Measurements from ENCODE around the gene FNDC11. TPM values are rescaled to one million over a fixed set of nuclear protein-coding genes. Genes with fewer than 3 reads are reported as not detected.
A peak's percentile ranks its signal among the peaks of the same experiment; 100 is the strongest.

The FNDC11 gene
- total and polyA plus RNA-seq, 8 donors = 0.06 to 0.35 (median 0.17) TPM; not detected in 2

DNA sequence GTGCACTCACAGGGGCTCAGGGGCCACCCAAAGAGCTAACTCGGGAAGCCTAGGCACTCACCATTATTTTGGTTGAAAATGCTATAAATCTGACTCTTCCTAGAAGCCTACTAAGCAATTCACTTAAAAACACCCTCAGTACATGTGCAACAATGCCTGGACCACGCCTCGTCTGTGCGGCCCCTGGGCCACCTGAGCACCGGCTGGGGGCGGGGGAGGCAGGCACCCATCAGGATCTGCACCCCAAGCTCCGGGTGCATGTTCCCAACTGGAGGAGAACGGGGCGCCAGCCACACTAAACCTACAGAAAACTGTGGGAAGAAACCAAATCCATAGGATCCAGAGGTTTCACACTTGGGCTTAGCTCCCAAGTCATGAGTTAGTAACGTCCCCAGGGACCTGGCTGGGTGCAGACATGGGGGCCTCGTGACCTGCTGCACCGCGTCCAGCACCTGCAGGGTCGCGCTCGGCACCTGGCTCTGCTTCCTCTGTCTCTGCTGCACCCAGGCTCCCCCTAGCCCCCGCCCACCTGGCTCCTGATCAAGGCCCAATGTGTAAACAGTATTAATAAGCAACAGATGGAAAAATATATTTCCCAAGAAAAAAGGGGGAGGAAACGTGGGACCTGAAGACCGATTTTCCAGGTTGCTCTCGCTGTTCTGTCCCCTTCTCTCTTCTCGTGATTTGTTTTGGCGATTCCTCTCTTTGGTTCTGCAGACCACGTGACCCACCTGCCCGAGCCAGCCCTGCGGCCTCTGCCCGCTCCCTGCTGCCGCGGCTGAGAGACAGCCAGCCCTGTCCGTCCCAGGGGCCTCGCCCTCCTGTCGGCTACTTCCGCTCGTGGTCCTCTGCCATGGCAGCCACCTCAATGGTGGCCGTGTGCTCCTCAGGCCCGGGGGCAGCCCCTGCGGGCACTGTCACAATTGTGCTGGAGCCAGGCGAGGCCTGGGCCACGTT lies 35.6 kb downstream of the FNDC11 start:
- Histone ChIP-seq H3K9me3 (no peaks in the 10 kb centered on the region), H3K27me3 (no peaks in the 10 kb centered on the region), H3K36me3 (peaks cover 0 to 18% (median 3%) of the 10 kb centered on the region in 3 donors), H3K4me3 (no peak overlapping the region), H3K27ac (peak overlapping the region in 1 of 4 donors; percentile 67), H3K4me1 (no peaks in the 10 kb centered on the region)
- FAIRE-seq (no peak), DNase-seq (peak in 4 of 6 donors; percentile 60 to 78 (median 68)), ATAC-seq (peak; percentile 65 to 90 (median 74))
- TF ChIP-seq, protein P1, sequence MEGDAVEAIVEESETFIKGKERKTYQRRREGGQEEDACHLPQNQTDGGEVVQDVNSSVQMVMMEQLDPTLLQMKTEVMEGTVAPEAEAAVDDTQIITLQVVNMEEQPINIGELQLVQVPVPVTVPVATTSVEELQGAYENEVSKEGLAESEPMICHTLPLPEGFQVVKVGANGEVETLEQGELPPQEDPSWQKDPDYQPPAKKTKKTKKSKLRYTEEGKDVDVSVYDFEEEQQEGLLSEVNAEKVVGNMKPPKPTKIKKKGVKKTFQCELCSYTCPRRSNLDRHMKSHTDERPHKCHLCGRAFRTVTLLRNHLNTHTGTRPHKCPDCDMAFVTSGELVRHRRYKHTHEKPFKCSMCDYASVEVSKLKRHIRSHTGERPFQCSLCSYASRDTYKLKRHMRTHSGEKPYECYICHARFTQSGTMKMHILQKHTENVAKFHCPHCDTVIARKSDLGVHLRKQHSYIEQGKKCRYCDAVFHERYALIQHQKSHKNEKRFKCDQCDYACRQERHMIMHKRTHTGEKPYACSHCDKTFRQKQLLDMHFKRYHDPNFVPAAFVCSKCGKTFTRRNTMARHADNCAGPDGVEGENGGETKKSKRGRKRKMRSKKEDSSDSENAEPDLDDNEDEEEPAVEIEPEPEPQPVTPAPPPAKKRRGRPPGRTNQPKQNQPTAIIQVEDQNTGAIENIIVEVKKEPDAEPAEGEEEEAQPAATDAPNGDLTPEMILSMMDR (IDR thresholded peaks at IDR 0.05) = no peak
- intact Hi-C loops (cut with DNase I) = no loop called here
- 86 to 89% methylated on average over 38 of the region's 38 CpGs for WGBS, 2 donors

DNA sequence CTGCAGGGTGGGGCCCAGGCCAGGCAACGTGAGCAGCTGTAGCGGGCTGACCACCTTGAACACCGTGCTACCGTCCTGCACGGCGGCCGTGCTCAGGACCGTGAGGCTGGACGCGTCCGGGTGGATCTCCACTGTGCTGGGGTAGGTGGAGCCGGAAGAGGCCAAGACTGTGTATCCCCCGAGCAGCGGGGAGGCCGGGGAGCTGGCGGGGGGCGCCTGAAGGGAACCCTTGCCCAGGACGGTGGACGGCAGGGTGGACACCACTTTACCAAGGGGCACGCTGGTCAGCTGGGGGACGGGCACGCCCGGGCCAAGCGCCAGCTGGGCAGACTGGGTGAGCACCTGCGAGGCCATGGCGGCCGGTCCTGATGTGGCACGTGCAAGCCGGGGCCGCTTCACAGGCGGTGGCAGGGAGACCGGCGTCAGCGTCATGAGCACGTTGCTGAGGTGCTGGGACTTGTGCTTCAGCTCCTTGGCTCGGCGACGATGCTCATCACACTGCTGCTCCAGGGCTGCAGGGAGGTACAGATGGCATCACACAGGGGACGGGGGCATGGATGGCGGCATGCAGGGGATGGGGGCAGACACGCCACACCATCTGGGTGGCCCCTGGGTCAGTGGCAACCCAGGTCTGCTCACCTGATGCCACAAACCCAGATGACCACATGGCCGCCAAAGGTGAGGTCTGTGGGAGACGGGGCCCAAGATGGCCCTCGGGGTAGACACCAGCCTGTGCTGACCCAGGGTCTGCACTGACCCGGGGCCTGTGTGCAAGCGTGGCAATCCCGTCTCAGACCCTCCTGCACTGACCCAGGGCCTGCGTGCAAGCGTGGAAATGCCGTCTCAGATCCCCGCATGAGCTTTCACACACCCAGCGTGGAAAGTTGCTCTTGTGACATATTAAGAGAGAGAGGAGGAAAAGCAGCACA lies 36.5 kb downstream of the FNDC11 start:
- no peaks in the 10 kb centered on the region for H3K4me1 ChIP-seq
- peak in 1 of 4 donors; percentile 13 for ATAC-seq
- H3K27ac ChIP-seq = peak overlapping the region in 1 of 4 donors; percentile 67
- 92 to 93% methylated on average over 51 to 52 of the region's 52 CpGs for WGBS, 2 donors
- H3K9me3 ChIP-seq = no peaks in the 10 kb centered on the region
- peaks cover 0 to 22% (median 3%) of the 10 kb centered on the region in 3 donors for H3K36me3 ChIP-seq
- intact Hi-C loops (cut with DNase I) = no loop called here
- H3K4me3 ChIP-seq = no peak overlapping the region
- no peaks in the 10 kb centered on the region for H3K27me3 ChIP-seq
- peak in 1 of 6 donors; percentile 80 for DNase-seq
- no peak for FAIRE-seq
- TF ChIP-seq, protein P1 (IDR thresholded peaks at IDR 0.05) = no peak

DNA sequence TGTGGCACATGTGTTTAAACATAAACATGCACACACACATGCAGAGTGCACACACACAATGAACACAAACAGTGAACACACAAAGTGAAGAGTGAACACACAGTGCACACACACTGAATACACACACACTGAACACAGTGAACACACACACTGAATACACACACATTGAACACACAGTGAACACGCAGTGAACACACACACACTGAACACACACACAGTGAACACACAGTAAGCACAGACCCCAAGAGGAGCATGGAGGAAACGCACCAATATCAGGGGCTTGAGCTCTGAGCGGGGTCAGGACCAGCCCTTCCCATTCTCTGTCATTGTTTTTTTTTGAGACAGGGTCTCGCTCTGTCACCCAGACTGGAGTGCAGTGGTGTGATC lies 37.2 kb downstream of the FNDC11 start:
- no peak for FAIRE-seq
- Histone ChIP-seq H3K4me3 (no peak overlapping the region), H3K9me3 (no peaks in the 10 kb centered on the region), H3K4me1 (no peaks in the 10 kb centered on the region), H3K27me3 (no peaks in the 10 kb centered on the region), H3K36me3 (peaks cover 0 to 28% (median 3%) of the 10 kb centered on the region in 3 donors), H3K27ac (no peak overlapping the region)
- TF ChIP-seq, protein P1 (IDR thresholded peaks at IDR 0.05) = no peak
- WGBS, 2 donors = 97 to 98% methylated on average over 4 of the region's 4 CpGs
- DNase-seq = no peak
- ATAC-seq = no peak
- intact Hi-C loops (cut with DNase I) = no loop called here

DNA sequence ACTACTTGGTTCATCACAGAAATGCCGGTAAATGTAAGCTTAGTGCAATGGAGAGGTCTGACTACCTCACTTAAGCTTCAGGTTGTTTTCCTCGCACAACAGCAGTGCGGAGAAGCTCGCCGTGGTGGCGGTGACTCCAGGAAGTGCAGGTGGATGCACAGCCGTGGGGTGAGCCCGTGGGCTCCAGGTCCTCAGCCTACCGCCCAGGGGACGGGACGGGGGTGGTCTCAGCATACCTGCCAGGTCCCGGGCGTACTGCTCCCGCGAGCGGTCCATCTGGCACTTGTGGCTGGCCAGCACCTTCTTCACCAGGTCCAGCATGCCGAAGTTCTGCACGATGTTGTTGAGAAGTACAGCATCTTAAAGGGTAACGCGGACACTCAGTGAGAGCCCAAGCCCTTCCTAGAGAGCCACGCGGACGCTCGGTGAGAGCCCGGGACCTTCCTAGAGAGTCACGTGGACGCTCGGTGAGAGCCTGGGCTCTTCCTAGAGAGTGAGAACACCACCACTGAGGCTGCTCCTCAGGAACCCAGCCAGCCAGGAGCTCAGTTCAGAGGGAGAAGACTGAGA lies 37.9 kb downstream of the FNDC11 start:
- no peak overlapping the region for H3K27ac ChIP-seq
- TF ChIP-seq, protein P1 (IDR thresholded peaks at IDR 0.05) = no peak
- H3K9me3 ChIP-seq = no peaks in the 10 kb centered on the region
- H3K27me3 ChIP-seq = no peaks in the 10 kb centered on the region
- no peak overlapping the region for H3K4me3 ChIP-seq
- peak in 1 of 6 donors; percentile 52 for DNase-seq
- no peaks in the 10 kb centered on the region for H3K4me1 ChIP-seq
- H3K36me3 ChIP-seq = peaks cover 0 to 28% (median 3%) of the 10 kb centered on the region in 3 donors
- no peak for FAIRE-seq
- WGBS, 2 donors = 94 to 98% methylated on average over 28 of the region's 28 CpGs
- intact Hi-C loops (cut with DNase I) = no loop called here
- no peak for ATAC-seq
